ENCODE results near the gene GDAP1L1. TPM values are rescaled to one million over a fixed set of nuclear protein-coding genes. Genes with fewer than 3 reads are reported as not detected.

GDAP1L1 gene
- not detected in 2 replicates for total RNA-seq (2014; rRNA removed; shearing (Covaris generic))

DNA sequence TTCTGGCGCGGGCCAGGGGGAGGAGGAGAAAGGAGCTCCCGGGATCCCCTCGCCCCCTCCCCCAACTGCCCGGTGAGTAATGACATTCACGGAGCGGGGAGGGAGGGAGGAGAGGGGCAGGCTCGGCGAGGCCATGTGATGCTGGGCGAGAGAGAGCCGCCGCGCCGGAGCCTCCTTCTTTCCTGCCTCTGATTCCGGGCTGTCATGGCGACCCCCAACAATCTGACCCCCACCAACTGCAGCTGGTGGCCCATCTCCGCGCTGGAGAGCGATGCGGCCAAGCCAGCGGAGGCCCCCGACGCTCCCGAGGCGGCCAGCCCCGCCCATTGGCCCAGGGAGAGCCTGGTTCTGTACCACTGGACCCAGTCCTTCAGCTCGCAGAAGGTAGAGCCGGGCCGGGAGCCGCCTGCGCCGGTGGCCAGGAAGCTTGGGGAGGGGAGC lies at the start of gene GDAP1L1:
Gene GDAP1L1 (plus strand): TSS at position 178 of the 441 bp plus-strand sequence. CDS start 27 bp downstream, at position 205.
- in situ Hi-C loops (cut with HindIII; ENCODE audit: low sequenced_read_pairs): no loop called here
- peak; percentile 73 for DNase-seq (ENCODE audit: low spot score)

DNA sequence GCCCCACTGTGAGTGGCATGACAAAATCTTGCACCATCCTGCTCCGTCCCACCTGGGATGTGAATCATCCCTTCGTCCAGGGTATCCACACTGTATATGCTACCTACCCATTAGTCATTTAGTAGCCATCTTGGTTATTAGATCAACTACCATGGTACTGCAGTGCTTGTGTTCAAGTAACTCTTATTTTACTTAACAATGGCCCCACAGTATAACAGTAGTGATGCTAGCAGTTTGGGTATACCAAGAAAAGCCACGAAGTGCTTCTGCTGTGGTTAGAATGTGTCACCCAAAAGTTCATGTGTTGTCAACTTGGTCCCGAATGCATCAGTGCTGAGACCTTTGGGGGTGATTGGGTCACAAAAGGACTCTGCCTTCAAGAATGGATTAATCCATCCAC lies 48.2 kb upstream of the GDAP1L1 start:
- in situ Hi-C loops (cut with HindIII; ENCODE audit: low sequenced_read_pairs): loop anchor here (10.0 kb wide), 1 partner anchor 196 kb away; no protein-coding TSS in a partner anchor
- no peak for DNase-seq (ENCODE audit: low spot score)

DNA sequence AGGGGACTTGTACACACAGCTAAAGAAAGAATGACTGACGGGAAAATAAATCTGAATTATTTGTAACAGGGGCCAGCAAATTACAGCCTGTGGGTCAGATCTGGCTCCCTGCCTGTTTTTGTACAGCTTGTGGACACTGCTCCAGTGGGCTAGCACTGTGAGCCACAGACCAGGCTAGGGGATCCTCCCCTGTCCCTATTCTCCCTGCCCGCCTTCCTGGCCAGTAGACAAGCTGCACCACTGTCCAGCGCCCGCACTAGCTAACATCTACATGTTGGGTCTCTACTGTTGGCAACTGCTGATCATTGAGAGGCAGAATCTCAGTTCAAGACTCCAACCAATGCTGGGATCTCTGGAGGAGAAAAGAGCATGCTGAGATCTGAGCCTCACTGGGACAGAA lies 47.2 kb upstream of the GDAP1L1 start:
- DNase-seq (ENCODE audit: low spot score): no peak
- in situ Hi-C loops (cut with HindIII; ENCODE audit: low sequenced_read_pairs): loop anchor here (10.0 kb wide), 1 partner anchor 195 kb away; no protein-coding TSS in a partner anchor

DNA sequence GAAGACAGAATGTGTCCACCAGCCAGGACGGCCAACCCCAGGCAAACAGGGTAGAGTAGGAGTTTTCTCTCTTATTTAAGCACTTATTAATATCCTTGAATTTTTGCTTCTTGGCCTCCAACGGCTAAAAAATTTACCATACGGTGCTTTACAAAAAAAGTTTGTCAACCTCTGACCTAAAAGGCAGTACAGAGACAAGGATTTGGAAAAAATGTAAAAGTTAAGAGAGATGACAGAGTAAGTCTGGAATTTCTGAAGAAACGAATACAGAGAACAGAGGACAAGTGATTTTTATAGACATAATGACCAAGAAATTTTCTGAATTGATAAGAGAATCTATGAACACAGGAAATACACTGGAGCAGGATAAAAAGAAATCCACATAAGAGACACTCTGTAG lies 46.7 kb upstream of the GDAP1L1 start:
- in situ Hi-C loops (cut with HindIII; ENCODE audit: low sequenced_read_pairs): no loop called here
- DNase-seq (ENCODE audit: low spot score): no peak

DNA sequence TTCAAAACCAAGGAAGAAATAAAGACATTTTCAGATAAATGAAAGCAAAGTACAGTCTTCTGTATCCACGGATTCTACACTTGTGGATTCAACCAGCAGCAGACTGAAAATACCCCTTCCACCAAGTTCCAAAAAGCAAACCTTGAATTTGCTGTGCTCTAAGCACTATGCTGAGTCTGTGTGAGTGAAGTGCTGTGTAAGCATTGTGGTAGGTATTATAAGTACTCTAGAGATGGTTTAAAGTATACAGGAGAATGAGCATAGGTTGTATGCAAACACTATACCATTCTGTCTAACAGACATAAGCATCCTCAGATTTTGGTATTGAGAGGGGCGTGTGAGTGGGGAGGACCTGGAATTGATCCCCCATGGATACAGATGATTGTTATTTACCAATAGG lies 46.1 kb upstream of the GDAP1L1 start:
- DNase-seq (ENCODE audit: low spot score): no peak
- in situ Hi-C loops (cut with HindIII; ENCODE audit: low sequenced_read_pairs): no loop called here

DNA sequence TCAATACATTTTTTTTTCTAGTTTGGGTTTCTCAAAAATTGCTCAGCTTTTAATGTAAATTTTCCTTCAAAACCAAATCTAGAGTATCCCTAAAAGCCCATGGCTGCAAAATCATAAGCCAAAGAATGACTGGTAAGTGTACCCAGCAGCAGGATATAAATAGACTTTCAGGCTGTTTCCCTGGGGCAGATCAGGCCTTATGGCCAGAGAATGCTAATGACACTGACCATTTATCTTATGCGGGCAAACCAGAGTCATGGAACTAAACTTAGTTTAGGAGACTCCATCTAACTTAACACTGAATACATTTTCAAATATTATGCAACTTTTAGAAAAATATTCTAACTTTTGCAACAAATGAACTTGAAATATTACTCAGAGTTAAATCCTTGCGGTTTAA lies 43.9 kb upstream of the GDAP1L1 start:
- DNase-seq (ENCODE audit: low spot score): no peak
- in situ Hi-C loops (cut with HindIII; ENCODE audit: low sequenced_read_pairs): no loop called here

DNA sequence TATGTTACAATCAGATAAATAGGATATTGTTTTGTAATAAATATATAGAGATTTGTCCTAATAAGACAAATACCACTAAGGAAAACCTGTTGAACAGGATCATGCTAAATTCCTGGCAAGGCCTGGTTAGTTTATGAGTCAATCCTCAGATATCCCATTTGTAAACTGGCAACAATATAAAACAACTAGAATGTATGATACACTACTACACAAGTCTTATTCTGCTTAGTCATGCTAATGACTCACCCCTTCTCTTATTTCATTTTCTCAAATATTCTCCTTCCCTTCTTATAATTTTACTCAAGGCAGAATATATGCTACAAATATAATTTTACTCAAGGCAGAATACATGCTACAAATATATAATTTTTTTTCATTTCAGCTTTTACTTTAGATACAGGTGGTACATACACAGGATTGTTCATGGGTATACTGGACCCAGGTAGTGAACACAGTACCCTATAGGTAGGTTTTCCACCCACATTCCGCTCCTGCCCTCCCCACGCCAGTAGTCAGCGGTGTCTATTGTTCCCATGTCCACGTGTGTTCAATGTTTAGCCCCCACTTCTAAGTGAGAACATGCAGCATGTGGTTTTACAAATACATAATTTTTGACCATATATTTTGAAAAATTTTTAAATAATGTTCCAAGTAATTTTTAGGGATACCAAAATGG lies 42.8 kb upstream of the GDAP1L1 start:
- in situ Hi-C loops (cut with HindIII; ENCODE audit: low sequenced_read_pairs): no loop called here

DNA sequence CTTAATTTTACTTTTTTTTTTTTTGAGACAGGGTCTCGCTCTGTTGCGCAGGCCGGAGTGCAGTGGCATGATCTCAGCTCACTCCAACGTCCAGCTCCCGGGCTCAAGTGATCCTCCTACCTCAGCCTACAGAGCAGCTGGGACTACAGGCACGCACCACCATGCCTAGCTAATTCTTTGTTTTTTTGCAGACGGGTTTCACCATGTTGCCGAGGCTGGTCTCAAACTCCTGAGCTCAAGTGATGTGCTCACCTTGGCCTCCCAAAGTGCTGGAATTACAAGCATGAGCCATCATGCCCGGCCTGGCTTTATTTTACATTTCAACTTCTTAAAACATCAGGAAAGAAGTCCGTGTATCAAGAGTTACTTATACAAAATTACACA lies 42.3 kb upstream of the GDAP1L1 start:
- no peak for DNase-seq (ENCODE audit: low spot score)
- in situ Hi-C loops (cut with HindIII; ENCODE audit: low sequenced_read_pairs): no loop called here

More for the DNA sequence above, 42.8 kb upstream of the GDAP1L1 start:
- no peak for DNase-seq (ENCODE audit: low spot score)

DNA sequence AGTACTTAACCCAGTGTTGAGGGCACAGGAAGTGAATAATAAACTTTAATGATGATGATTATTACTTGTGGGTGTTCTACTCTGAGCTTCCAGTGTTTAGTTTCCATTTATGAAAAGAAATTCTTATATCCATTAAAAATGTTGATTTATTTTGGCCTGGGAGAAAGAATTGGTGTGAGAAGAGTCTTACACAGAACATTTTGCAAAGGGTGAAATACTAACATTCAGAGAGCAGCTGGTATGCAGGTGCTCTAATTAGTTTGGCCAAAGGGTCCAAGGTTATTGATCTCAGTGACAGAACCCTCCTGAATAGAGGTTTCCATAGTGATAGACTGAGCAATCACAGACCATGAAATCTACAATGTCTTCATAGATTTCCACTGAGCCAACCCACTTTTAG lies 41.0 kb upstream of the GDAP1L1 start:
- DNase-seq (ENCODE audit: low spot score): no peak
- in situ Hi-C loops (cut with HindIII; ENCODE audit: low sequenced_read_pairs): no loop called here

DNA sequence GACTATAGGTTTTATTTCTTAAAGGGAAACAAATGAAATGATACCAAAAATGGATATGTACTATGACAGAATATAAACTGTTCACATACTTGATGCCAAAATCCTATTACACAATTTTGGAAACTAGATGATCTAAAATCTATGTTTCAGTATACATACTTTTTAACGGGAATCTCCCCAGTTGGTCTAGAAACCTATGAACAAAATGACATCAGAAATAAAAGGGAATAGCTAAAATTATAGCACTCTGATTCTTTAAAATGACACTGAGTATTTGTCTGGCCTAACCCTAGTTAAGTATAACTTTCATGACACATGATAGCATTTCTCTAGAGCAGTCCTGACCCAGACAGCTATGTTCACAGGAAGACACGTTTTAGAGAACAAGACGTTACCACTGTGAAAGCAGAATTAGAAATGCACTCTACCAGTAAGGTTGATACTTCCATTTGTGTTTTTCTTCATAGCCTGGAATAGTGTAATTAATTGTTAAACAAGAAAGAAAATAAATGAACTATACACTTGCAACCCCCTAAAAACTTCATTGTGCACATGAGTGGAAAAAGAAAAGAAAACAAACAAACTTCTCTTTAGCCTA lies 39.9 kb upstream of the GDAP1L1 start:
- in situ Hi-C loops (cut with HindIII; ENCODE audit: low sequenced_read_pairs): no loop called here
- DNase-seq (ENCODE audit: low spot score): no peak

DNA sequence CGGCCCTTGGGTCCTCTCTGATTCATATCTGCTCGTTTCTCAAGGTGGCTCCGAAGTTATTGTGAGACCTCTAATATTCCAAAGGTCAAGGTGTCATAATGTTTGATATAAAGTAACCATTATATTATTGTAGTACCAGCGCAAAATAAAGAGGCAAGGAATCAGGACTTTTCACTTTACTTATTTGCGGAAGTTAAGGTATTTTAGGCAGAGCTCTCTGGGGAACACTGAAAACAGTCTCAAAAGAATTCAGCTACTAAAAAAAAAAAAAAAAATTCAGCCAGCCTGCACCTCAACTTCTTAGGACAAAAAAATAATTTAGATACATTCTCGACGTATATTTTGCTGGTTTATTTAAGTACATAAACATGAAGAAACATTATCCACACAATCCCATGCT lies 38.9 kb upstream of the GDAP1L1 start:
- DNase-seq (ENCODE audit: low spot score): no peak
- in situ Hi-C loops (cut with HindIII; ENCODE audit: low sequenced_read_pairs): no loop called here

DNA sequence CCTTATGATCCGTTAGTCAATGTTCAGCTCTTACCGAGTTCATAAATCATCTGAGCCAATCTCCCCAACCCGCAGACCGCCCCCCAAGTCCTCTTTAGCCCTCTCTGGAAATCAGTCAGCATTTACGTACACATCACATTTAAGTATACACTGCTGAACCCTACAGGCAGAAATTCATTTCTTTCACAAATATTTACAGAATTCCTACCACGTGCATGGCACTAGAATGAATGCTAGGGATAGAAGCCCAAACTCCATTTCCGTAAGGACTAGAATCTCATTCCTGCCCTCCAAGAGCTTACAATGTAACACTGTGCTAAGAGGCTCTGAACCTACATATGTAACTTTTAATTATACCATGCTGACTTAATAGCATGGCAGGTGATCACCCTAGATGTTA lies 38.3 kb upstream of the GDAP1L1 start:
- in situ Hi-C loops (cut with HindIII; ENCODE audit: low sequenced_read_pairs): no loop called here
- no peak for DNase-seq (ENCODE audit: low spot score)

DNA sequence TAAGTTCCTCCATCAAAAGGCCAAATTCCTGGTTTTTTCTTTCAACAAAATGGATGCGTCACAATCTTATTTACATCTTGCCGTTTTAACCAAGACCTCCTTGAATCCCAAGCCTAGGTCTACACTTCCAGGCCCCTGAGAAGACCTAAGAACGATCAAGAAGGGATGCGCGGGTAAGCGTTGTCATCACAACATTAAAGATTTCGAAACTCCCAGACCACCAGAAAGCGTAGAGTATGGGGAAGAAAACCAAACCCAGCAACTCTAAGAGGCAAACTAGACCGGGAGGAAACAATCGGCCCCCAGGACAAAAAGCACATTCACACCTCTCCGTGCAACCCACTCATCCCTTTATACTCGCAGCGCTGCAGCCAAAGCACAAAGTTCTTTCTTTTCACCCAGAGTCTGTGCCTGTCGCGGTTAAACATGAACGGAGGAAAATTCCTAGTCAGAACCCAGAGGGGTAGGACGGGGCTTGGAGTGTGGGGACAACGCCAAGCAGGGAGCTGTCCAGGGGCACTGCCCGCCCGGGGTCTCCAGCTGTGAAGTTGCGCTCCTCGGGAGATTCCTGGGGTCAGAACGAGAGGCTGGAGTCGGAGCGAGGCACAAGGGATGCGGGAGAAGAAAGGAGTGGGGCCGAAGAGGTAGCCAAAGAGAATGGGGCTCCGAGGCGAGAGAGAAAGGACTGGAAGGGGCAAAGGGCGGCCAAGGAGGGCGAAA lies 37.3 kb upstream of the GDAP1L1 start:
- no peak for DNase-seq (ENCODE audit: low spot score)
- in situ Hi-C loops (cut with HindIII; ENCODE audit: low sequenced_read_pairs): no loop called here

DNA sequence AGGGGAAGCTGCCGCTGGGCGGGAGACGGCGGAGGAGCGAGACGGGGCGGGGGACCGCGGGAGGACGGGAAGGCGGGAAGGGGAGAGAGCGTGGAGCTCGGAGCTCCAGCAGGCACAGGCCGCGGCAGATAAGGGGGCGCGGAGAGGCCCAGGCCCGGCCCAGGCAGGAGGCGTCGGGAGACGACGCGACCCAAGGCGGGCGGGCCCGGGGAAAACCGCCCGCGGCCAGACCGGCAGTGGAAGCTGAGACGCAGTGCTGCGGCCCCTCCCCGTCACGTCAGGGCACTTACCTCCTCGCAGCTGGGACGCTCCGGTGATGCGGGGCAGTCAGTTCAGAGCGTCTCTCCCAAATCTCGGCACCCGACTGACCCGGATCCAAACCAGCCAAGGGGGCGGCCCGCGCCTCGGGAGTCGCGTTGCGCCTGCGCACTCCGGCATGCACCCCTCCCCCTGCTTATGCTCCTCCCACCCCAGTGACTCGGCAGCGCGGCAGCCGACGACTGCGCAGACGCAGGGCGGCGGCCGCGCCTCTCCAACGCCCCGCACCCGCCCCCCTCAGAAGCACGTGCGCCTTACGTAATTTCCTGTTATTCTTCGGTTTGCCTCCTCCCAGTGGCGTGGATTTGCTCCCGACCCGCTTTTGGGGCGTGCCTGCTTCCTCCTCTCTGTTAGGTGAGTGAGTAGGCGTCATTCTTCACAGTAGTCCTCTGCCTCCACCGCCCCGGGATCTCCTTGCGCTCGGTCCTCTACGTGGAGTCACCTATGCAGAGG lies 36.5 kb upstream of the GDAP1L1 start, which contains the start of gene OSER1:
Gene OSER1 (minus strand): TSS at position 366 of the 771 bp plus-strand sequence. CDS start 3,814 bp downstream, outside the sequence.
- DNase-seq (ENCODE audit: low spot score): peak; percentile 99
- in situ Hi-C loops (cut with HindIII; ENCODE audit: low sequenced_read_pairs): no loop called here

DNA sequence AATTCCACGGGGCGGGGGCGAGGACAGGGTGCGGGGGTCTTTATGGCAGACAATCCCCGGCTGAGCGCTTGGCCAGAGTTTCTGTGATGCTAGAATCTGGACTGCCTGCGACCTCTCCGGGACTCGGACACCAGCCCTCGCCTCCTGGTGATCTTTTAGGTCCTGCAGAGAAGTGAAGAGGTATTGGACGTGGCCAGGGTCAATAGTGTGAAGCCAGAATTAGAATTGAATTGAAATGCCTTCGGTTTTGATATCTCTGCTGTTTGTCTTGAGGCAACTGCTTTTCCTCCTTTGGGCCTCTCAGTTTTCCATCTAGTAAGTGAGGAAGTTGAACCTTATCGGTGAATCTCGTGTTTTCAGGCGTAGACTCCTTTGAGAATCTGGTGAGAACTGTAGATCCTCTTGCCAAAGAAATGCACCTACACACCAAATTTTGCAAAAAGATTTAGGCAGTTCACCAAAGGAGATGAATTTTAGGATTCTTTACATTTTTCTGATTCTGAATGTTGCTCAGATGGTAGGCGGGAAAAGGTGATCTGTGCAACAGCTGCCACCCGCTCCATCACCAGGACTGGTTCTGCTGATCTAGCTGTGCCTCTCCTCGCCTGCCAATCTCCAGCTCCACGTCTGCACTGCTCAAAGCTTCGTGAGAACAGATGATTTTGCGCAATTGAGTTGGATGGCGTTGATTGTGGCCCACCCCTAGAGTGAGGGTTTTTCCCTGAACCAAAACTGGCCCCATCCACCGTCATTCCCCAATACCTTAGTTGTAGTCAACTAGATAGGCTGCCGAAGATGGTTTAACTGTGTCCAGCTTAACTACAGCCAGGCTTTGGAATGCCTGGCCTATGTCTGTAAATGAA lies 35.7 kb upstream of the GDAP1L1 start:
- peak; percentile 59 for DNase-seq (ENCODE audit: low spot score)
- in situ Hi-C loops (cut with HindIII; ENCODE audit: low sequenced_read_pairs): no loop called here

DNA sequence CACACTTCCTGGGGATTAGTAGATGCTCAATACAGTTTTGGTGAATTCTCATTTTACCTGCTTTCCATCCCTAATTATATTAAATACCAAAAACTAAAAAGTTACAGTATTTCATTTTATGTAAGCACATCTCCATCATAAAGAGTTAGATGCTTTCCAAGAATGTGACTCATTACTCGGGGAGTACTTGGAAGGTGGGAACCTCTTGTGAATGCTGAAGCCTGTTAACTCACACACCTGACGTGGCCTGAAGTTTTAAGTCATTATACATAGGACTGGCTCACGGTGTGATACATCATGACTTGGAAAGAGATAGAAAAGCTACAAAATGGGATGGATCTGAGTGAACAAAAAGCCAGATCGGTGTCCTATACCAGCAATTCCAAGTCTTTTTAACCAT lies 34.3 kb upstream of the GDAP1L1 start:
- DNase-seq (ENCODE audit: low spot score): no peak
- in situ Hi-C loops (cut with HindIII; ENCODE audit: low sequenced_read_pairs): no loop called here

DNA sequence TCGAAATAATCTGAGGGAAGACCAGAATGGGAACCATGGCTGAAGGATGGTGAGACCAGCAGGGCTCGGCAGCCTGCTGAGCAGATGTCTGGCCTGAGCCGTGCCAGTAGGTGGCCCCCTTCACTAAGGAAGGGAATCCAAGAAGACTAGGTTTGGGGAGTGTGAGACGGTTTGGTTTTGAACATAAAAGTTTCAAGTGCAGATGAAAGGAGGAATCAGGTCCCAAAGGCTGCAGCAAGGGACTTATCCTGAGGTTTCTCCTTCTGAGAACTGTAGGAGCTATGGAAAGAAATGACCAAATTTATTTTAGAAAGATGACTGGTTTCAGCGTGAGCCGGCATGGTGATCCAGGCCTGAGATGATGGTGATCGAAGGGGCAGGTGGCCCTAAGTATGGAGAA lies 32.0 kb upstream of the GDAP1L1 start:
- in situ Hi-C loops (cut with HindIII; ENCODE audit: low sequenced_read_pairs): no loop called here
- DNase-seq (ENCODE audit: low spot score): peak; percentile 84

DNA sequence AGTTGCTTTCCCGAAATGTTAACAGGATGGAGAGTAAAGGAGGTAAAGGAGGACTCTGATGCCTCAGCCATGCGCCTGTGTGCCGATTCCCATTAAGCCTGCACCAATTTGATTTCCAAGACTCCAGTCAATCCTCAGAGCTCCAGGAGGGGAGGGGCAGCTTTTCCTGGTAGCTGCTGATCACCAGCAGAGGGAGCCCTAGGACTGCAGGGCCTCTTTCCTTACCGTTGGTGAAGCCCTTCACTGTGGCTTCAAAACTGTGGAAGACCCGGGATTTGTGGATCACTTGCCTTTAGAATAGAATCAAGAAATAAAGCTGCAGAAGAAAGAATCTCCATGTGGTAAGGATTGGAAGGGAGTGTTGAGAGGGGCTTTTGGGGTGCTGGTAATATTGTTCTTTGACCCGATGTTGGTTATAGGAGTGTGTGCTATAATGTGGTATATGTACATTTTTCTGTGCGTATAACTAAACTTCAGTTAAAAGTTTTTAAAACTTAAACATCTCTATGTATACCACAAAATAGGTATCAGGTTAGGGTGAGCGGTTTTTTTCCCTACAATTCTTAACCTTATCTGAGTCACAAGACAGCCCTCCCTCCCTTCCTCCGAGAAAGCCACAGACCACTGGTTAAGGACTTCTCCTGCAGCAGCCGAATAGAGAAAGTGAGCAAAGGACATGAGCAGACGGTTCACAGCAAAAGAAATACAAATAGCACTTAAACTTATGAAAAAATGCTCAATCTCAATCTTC lies 29.6 kb upstream of the GDAP1L1 start:
- peak; percentile 54 for DNase-seq (ENCODE audit: low spot score)
- in situ Hi-C loops (cut with HindIII; ENCODE audit: low sequenced_read_pairs): no loop called here

All from G401 (cell line).